SK-N-SH (cell line): ENCODE data around the gene TBC1D16.
A peak's percentile ranks its signal among the peaks of the same experiment; 100 is the strongest.

ENCODE experiments used
- CHD2 ChIP-seq: fragments of 150-350 bp; IDR thresholded peaks from 2 replicates; pipeline ENCODE4 v1.6.1; 2018; ENCODE audit warnings: low read length; ENCODE audit not compliant: partially characterized antibody
- CTCF ChIP-seq: fragments of 200-600 bp; sonication (generic); IDR thresholded peaks from 2 replicates; pipeline ENCODE4 v1.6.1; 2017; ENCODE audit warnings: antibody characterized with exemption, mild to moderate bottlenecking, moderate library complexity
- FOXJ3 ChIP-seq: sonication (generic); formaldehyde crosslinking; IDR thresholded peaks from 2 replicates; pipeline ENCODE4 v1.5.1; 2020; ENCODE audit warnings: mild to moderate bottlenecking, missing genetic modification reagents
- MAX ChIP-seq: IDR thresholded peaks from 2 replicates; pipeline ENCODE4 v1.4.0; 2012; ENCODE audit warnings: low read depth
- MEF2A ChIP-seq: IDR thresholded peaks from 2 replicates; pipeline ENCODE4 v1.4.0; 2012; ENCODE audit warnings: low read depth, borderline replicate concordance
- POLR2AphosphoS5 ChIP-seq: IDR thresholded peaks from 2 replicates; pipeline ENCODE4 v1.6.1; 2012; ENCODE audit warnings: low read depth, low read length
- RAD21 ChIP-seq: IDR thresholded peaks from 2 replicates; pipeline ENCODE4 v1.6.1; 2012; ENCODE audit warnings: mild to moderate bottlenecking, low read length
- RFX5 ChIP-seq: IDR thresholded peaks from 2 replicates; pipeline ENCODE4 v1.6.1; 2012; ENCODE audit warnings: mild to moderate bottlenecking, improper control_type of control experiment, low read length
- TAF1 ChIP-seq: IDR thresholded peaks from 2 replicates; pipeline ENCODE4 v1.6.1; 2012; ENCODE audit warnings: low read depth, mild to moderate bottlenecking, low read length, moderate library complexity, borderline replicate concordance
- USF1 ChIP-seq: IDR thresholded peaks from 2 replicates; pipeline ENCODE4 v1.4.0; 2012; ENCODE audit warnings: low read depth, borderline replicate concordance
- USF2 ChIP-seq: fragments of 150-350 bp; IDR thresholded peaks from 2 replicates; pipeline ENCODE4 v1.6.1; 2017; ENCODE audit warnings: antibody characterized with exemption, low read length, low read depth, borderline replicate concordance

GRCh38 chr17:80008383-80008840 is 27.3 kb downstream of the TBC1D16 start:
- TF ChIP-seq TAF1 = no peak
- peak; percentile 98 for TF ChIP-seq CTCF
- no peak for TF ChIP-seq FOXJ3 (CRISPR knock-in tag)
- no peak for TF ChIP-seq MAX
- TF ChIP-seq RAD21 = peak; percentile 66
- no peak for TF ChIP-seq USF2
- TF ChIP-seq USF1 = no peak
- no peak for TF ChIP-seq MEF2A
- peak; percentile 33 for TF ChIP-seq CHD2
- no peak for TF ChIP-seq RFX5
- TF ChIP-seq POLR2AphosphoS5 = no peak
